ENCODE results near the gene MAPK12.

MAPK12 gene

GRCh38 chr22:50226875-50227165, 34.7 kb downstream of the MAPK12 start:
- DNase-seq: no peak

GRCh38 chr22:50226063-50226874, 35.2 kb downstream of the MAPK12 start:
- no peak for DNase-seq

- DNase-seq: no peak
These were observed 36.1 kb downstream of the MAPK12 start for GRCh38 chr22:50225200-50225969.

- DNase-seq: no peak
These were observed 37.4 kb downstream of the MAPK12 start for GRCh38 chr22:50224071-50224470.

DNA sequence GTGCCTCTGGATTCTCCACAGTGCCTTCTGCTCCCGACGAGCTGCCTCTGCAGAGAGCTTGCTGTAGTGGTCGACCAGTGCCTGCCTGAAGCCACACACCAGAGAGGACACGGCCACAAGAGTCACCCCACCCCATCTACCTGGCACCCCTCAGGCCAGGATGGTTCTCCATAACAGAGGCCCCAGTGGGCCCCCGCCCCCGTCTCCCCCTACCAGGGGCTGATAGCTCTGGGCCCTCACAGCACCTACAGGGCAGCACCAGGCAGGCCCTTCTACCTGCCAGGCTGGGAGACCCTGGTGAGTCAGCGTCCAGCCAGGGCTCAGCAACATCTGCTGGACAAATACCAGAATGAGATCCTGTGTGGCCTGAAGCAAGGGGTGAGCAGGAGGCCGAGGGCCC, 39.0 kb downstream of the MAPK12 start:
- DNase-seq: no peak

GRCh38 chr22:50221410-50222300, 39.8 kb downstream of the MAPK12 start:
- DNase-seq: no peak

DNA sequence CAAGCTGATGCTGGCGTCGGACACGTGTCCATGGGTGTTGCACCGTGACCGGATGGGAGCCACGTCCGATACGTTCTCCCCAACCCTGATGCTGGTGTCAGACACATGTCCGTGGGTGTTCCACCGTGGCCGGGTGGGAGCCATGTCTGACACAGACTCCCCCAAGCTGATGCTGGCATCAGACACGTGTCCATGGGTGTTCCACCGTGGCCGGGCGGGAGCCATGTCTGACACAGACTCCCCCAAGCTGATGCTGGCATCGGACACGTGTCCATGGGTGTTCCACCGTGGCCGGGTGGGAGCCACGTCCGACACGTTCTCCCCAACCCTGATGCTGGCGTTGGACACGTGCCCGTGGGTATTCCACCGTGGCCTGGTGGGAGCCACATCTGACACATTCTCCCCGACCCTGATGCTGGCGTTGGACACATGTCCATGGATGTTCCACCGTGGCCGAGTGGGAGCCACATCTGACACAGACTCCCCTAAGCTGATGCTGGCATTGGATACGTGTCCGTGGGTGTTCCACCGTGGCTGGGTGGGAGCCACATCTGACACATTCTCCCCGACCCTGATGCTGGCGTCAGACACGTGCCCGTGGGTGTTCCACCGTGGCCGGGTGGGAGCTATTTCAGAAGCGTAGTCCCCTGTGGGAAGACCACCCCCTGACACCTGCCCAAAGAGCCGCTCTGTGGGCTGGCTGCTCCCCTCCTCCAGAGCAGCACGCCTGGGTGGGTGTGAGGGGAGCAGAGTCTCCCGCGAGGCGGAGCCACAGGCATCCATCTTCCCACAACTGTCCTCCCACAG, 40.7 kb downstream of the MAPK12 start:
- DNase-seq: no peak

DNA sequence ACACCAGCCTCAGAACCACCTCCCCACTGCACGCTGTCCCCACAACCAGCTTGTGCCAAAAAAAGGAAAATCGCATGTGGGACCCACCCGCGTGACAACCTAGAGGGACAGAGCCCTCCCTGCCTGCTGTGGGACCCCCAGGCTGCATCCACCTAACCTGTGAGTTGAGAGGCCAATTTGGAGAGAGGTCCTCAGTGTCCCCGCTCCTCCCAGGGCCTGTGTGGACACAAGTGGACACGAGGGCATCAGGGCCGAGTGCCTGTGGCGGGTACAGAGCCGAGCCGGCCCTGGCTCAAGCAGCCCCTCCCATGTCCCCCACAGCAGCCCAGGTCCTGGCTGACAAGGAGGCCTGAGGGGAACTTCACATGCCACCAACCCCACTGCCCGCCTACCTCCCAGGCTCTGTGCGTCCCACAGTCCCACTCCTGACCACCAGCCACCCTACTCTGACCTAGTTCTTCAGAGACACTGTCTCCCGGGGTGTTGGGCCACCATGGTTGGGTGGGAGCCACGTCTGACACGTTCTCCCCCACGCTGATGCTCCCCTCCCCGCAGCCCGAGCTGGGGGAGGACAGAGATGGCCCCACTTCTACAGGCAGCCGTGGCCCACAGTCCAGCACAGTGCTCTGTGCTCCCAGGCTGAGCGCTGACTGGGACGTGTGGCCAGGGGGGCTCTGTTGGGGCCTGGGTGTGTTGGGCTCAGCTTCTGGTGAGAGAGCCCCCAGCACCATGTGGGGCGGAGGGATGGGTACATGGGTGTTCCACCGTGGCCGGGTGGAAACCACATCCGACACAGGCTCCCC, 41.5 kb downstream of the MAPK12 start:
- no peak for DNase-seq

DNA sequence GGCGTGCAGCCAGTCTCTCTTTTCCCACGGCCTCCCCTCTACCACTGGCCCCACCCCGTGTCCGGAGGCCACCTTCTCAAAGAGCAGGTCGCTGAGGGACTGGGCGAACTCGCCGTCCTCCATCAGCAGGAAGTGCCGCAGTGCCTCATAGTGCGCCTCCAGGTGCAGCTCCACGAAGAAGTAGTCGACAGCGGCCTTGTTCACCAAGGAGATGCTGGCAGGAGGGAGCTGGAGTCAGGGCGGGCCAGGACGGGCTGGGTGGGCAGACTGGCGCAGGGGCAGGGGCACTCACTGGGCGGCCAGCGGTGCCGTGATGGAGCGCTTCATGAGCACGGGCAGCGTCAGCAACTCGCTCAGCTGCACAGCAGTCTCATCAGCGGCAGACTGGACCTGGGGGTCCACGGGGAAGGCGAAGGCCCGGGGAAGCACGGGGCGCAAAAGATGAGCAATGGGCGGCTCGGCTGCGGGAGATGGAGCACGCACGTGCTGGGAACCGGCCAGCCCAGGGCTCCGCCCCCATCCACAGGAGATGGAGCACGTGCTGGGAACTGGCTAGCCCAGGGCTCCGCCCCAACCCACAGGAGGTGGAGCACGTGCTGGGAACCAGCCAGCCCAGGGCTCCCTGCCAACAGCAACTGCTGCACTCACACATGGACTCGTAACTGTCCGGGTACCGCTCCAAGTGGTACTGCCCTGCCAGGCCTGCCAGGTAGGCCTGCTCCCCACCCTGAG, 42.3 kb downstream of the MAPK12 start:
- DNase-seq: no peak

DNA sequence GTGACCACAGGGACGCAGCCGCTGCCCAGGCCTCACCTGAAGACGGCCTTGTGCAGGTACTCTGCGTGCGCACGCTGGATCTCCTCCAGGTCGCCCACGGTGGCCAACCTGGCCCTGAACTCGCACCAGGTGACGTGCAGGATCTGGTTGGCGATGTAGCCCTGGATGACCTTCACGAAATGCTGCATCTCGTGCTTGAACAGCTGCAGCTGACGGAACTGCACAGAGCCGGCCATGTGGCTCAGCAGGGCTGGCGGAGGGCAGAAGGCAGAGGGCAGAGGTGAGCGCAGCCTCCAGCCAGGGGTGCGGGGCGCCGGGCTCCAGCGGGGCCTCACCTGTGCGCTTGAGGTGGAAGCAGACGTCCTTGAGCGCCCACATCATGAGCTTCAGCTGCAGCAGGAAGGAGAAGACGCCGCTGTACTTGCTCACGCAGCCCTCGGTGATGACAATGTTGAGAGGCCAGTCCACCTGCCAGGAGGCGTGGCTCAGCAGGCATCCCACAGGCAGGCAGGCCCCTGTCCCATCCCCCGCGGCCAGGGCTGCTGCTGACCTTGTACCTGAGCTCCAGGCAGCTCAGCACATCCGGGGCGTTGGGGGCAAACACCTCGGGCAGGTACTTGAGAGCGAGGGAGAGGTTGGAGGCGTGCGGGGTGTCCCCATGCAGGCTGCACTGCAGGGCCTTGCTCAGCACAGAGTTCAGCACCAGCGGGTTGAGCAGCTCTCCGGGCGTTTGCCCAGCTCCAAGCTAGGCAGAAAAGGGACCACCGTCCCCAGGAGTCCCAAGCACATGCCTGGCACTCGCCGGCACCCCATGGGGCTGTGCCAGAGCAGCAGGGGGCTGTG, 43.1 kb downstream of the MAPK12 start:
- no peak for DNase-seq

DNA sequence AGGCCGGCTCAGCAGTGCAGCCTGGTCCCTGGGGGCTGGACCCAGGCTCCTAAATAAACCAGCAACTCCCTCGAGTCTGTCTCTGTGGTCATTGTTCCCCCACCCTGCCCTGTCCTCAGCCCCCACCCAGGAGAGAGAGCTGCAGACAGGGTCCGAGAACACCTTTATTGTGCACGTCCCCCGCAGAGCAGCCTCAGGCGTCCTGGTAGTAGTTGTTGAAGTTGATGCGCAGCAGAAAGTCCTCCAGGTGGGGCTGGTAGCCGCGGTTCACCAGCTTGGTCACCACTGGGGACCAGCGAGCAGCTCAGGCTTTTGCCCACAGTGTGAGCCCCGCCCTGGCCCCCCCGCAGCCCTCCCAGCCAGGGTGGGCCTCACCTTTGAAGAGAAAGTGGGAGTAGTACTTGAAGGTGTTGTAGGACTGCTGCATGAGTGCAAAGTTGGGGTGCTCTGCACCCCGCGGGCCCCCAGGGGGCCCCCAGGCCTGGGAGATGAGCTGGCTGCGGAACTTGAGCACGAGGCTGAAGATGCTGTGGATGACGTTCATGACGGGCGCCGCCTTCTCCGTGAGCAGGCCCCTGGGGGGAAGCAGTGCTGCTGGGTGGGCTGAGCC, 43.8 kb downstream of the MAPK12 start:
- DNase-seq: no peak

DNA sequence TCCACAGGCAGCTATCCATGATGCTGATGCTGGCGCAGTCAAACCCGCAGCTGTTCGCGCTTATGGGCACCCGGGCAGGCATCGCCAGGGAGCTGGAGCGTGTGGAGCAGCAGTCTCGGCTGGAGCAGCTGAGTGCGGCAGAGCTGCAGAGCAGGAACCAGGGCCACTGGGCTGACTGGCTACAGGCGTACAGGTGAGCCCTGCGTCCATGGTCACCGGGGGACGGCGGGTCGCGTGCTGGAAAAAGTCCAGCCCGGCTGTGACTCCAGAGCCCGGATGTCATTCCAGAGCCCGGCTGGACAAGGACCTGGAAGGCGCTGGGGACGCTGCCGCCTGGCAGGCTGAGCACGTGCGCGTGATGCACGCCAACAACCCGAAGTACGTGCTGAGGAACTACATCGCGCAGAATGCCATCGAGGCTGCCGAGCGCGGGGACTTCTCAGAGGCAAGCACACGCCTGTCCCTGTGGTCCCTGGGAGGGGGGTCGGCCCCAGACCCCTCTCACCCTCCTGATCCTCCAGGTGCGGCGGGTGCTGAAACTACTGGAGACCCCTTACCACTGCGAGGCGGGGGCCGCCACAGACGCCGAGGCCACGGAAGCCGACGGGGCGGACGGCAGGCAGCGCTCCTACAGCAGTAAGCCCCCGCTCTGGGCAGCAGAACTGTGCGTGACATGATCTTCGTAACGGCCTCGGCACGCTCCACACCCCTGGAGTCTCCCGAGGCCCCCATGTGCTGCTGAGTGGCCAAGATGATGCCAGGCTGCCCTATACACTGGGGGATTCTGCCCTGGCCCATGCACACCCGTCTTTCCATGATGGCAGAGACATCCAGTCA, 44.6 kb downstream of the MAPK12 start:
- no peak for DNase-seq

GRCh38 chr22:50216055-50216683, 45.3 kb downstream of the MAPK12 start:
- no peak for DNase-seq

DNA sequence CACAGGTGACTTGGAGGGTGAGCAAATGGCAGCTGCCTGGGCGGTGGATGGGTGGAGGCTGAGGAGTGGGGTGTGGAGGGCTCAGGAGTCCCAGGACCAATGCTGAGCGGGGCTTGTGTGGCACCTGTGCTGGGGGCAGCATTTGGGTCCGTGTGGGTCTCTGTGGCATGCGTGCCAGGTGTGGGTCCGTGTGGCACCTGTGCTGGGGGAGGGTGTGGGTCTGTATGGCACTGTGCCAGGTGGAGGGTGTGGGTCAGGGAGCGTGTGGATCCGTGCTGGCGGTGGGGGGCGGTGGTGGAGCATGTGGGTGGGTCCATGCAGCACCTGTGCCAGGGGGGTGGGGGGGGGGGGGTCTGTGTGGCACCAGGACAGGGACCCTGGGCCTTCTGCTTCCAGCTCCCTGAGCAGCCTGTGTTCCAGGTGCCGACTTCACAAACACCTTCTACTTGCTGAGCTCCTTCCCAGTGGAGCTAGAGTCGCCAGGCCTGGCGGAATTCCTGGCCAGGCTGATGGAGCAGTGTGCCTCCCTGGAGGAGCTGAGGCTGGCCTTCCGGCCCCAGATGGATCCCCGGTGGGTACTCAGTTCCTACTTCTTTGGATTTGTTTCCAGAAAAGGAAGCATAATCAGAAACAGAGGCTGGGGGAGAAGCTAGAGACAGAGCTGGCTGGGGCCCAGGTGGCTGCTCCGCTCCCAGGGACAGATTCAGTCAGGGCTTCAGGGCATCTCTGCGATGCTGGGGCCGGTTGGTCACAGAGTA, 46.0 kb downstream of the MAPK12 start:
- DNase-seq: no peak

GRCh38 chr22:50213263-50213662, 48.2 kb downstream of the MAPK12 start:
- no peak for DNase-seq

GRCh38 chr22:50211147-50211546, 50.3 kb downstream of the MAPK12 start:
- no peak for DNase-seq

GRCh38 chr22:50210378-50211139, 50.9 kb downstream of the MAPK12 start:
- no peak for DNase-seq

Measured in stimulated activated naive CD4-positive, alpha-beta T cell treated with Interleukin-2 at 50 U/mL for 16 hours (primary cell).